Tibial artery (tissue), 4 donors: ENCODE results near the gene PTCD2.

ENCODE experiments used
- DNase-seq, 2 donors: peaks; one replicate each; pipeline ENCODE4 v3.0.0-alpha.2; 2019
- H3K27ac ChIP-seq, 2 donors: fragments of 200-600 bp; sonication (generic) in 1 of 2; 1 replicate in 1 of 2; 2 replicates in 1 of 2; pipeline ENCODE4 v1.5.1; 2018 to 2019; ENCODE audit warnings: mild to moderate bottlenecking in 1 of 2
- H3K27me3 ChIP-seq, 2 donors: fragments of 200-600 bp; sonication (generic) in 1 of 2; one replicate each; pipeline versions ENCODE4 v1.5.1 to v1.6.0; 2016 to 2019
- H3K36me3 ChIP-seq, 3 donors: fragments of 200-600 bp; sonication (generic) in 2 of 3; one replicate each; pipeline ENCODE4 v1.5.1; 2016 to 2019; ENCODE audit warnings: mild to moderate bottlenecking in 2 of 3
- H3K4me1 ChIP-seq, 4 donors: fragments of 200-600 bp; sonication (generic) in 2 of 4; 1 replicate in 3 of 4; 2 replicates in 1 of 4; pipeline ENCODE4 v1.5.1; 2016 to 2019
- H3K4me3 ChIP-seq, 2 donors: fragments of 200-600 bp; sonication (generic) in 1 of 2; 1 replicate in 1 of 2; 2 replicates in 1 of 2; pipeline ENCODE4 v1.5.1; 2018 to 2019; ENCODE audit warnings: mild to moderate bottlenecking in 2 of 2
- H3K9me3 ChIP-seq, 3 donors: fragments of 200-600 bp; sonication (generic) in 1 of 3; one replicate each; pipeline ENCODE4 v1.5.1; 2016 to 2019
- intact Hi-C: fragments of 100-400 bp; cut with DNase I; formaldehyde crosslinking; loops from one replicate; pipeline ENCODE4 v1.15.0; 2023; ENCODE audit warnings: low total_unique reads
- TF ChIP-seq, protein P1 (sequence below), 2 experiments: fragments of 200-600 bp in 1 of 2; fragments of 450-650 bp in 1 of 2; IDR thresholded peaks; one replicate each; pipeline ENCODE4 v1.5.1; 2017 to 2019; ENCODE audit warnings: antibody characterized with exemption in 2 of 2, mild to moderate bottlenecking in 1 of 2, moderate library complexity in 1 of 2

The PTCD2 gene

GRCh38 chr5:72378639-72379289 is 58.6 kb downstream of the PTCD2 start:
- H3K9me3 ChIP-seq: no peaks in the 10 kb centered on the region
- intact Hi-C loops: loop anchor here (10.0 kb wide), 1 partner anchor 226 kb away; no protein-coding TSS in a partner anchor
- DNase-seq: peak; percentile 66 to 78
- no peaks in the 10 kb centered on the region for H3K36me3 ChIP-seq
- H3K27me3 ChIP-seq: no peaks in the 10 kb centered on the region
- H3K27ac ChIP-seq: peak overlapping the region; percentile 57 to 62
- peaks cover 0 to 48% (median 31%) of the 10 kb centered on the region in 4 donors for H3K4me1 ChIP-seq
- TF ChIP-seq, protein P1, sequence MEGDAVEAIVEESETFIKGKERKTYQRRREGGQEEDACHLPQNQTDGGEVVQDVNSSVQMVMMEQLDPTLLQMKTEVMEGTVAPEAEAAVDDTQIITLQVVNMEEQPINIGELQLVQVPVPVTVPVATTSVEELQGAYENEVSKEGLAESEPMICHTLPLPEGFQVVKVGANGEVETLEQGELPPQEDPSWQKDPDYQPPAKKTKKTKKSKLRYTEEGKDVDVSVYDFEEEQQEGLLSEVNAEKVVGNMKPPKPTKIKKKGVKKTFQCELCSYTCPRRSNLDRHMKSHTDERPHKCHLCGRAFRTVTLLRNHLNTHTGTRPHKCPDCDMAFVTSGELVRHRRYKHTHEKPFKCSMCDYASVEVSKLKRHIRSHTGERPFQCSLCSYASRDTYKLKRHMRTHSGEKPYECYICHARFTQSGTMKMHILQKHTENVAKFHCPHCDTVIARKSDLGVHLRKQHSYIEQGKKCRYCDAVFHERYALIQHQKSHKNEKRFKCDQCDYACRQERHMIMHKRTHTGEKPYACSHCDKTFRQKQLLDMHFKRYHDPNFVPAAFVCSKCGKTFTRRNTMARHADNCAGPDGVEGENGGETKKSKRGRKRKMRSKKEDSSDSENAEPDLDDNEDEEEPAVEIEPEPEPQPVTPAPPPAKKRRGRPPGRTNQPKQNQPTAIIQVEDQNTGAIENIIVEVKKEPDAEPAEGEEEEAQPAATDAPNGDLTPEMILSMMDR (IDR thresholded peaks at IDR 0.05): no peak
- H3K4me3 ChIP-seq: no peak overlapping the region

DNA sequence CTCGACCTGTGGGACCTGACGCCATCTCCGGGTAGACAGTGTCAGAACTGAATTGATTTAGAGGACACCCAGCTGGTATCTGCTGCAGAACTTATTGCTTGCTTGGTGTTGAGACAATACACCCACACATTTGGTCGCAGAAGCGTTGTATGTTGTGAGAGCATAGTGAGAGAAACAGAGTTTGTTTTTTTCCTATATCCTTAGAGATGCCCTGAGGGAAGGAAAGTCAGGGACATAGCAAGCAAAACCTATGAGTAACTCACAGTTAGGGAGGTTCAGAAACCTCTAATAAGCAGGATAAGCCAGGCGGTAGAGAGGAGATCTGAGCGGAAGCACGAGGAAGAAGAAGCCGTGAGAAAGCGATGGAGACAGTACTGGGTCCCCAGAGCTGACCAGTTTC is 59.8 kb downstream of the PTCD2 start:
- Histone ChIP-seq H3K9me3 (no peaks in the 10 kb centered on the region), H3K27ac (peak overlapping the region; percentile 46 to 57), H3K4me3 (no peak overlapping the region), H3K27me3 (no peaks in the 10 kb centered on the region), H3K36me3 (no peaks in the 10 kb centered on the region), H3K4me1 (peaks cover 0 to 59% (median 37%) of the 10 kb centered on the region in 4 donors)
- intact Hi-C loops: loop anchor here (10.0 kb wide), 1 partner anchor 225 kb away; no protein-coding TSS in a partner anchor
- DNase-seq: no peak
- TF ChIP-seq, protein P1 (IDR thresholded peaks at IDR 0.05): no peak

GRCh38 chr5:72380492-72381274 is 60.5 kb downstream of the PTCD2 start:
- intact Hi-C loops: no loop called here
- no peaks in the 10 kb centered on the region for H3K36me3 ChIP-seq
- no peaks in the 10 kb centered on the region for H3K9me3 ChIP-seq
- H3K27ac ChIP-seq: peak overlapping the region; percentile 48 to 57
- DNase-seq: no peak
- H3K27me3 ChIP-seq: no peaks in the 10 kb centered on the region
- peaks cover 0 to 59% (median 37%) of the 10 kb centered on the region in 4 donors for H3K4me1 ChIP-seq
- TF ChIP-seq, protein P1 (IDR thresholded peaks at IDR 0.05): no peak
- H3K4me3 ChIP-seq: no peak overlapping the region

- H3K4me3 ChIP-seq: no peak overlapping the region
- TF ChIP-seq, protein P1 (IDR thresholded peaks at IDR 0.05): no peak
- intact Hi-C loops: no loop called here
- H3K27me3 ChIP-seq: no peaks in the 10 kb centered on the region
- peak overlapping the region; percentile 67 to 71 for H3K27ac ChIP-seq
- H3K9me3 ChIP-seq: no peaks in the 10 kb centered on the region
- no peaks in the 10 kb centered on the region for H3K36me3 ChIP-seq
- H3K4me1 ChIP-seq: peaks cover 0 to 56% (median 31%) of the 10 kb centered on the region in 4 donors
- DNase-seq: no peak
Observed at GRCh38 chr5:72383280-72383679, 63.1 kb downstream of the PTCD2 start.

- no peaks in the 10 kb centered on the region for H3K9me3 ChIP-seq
- no peaks in the 10 kb centered on the region for H3K36me3 ChIP-seq
- H3K4me3 ChIP-seq: no peak overlapping the region
- H3K27me3 ChIP-seq: no peaks in the 10 kb centered on the region
- DNase-seq: no peak
- TF ChIP-seq, protein P1 (IDR thresholded peaks at IDR 0.05): no peak
- intact Hi-C loops: no loop called here
- H3K27ac ChIP-seq: peak overlapping the region; percentile 67 to 71
- H3K4me1 ChIP-seq: peaks cover 0 to 56% (median 30%) of the 10 kb centered on the region in 4 donors
Observed at GRCh38 chr5:72383726-72384125, 63.6 kb downstream of the PTCD2 start.
